SHP77 treated with DMSO at 0.1 percent for 48 hours (cell line): ENCODE data around the gene ZNF239.
A peak's percentile ranks its signal among the peaks of the same experiment; 100 is the strongest.
"Not testable (repeated sequence)": the region's sequence is repeated elsewhere in the genome, so short reads cannot be mapped to it uniquely, and the experiment has no call there.

ENCODE experiments used
- DNase-seq: peaks from one replicate; lab custom pipeline; 2025; lab: John Stamatoyannopoulos, UW

The ZNF239 gene

GRCh38 chr10:43574001-43574892 lies at the start of gene ZNF239:
Gene ZNF239 (minus strand): TSS chr10:43574616. CDS start chr10:43558079, 16,537 bp downstream.
- no peak for DNase-seq

DNA sequence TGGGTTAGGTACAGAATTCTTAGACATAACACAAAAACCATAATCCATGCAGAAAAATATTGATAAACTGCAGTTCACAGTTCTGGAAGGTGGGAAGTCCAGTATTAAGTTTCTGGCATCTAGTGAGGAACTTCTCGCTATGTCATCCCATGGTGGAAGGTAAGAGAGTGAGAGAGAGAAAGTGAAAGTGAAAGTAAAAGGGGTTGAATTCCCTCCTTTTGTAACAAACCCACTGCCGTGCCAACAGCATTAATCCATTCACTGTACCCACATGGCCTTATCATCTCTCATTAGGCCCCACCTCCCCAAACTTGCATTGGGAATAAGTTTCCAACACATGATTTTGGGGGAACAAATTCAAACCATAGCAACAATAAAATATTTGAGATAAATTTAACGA lies 48.9 kb upstream of the ZNF239 start:
- DNase-seq: peak; percentile 1

DNA sequence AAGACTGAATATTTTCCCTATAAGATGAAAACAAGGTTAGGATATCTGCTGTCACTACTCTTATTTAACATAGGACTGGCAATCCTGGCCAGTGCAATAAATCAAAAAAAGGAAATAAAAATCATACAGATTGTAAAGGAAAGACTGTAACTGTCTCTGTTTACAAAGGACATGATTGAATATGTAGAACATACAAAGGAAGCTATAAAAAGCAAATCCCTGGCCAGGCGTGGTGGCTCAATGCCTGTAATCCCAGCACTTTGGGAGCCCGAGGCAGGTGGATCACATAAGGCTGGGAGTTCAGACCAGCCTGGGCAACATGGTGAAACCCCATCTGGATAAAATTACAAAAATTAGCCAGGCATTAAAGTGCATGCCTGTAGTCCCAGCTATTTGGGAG lies 47.6 kb upstream of the ZNF239 start:
- no peak for DNase-seq

- no peak for DNase-seq
Measured at GRCh38 chr10:43619368-43619767, 45.0 kb upstream of the ZNF239 start.

DNA sequence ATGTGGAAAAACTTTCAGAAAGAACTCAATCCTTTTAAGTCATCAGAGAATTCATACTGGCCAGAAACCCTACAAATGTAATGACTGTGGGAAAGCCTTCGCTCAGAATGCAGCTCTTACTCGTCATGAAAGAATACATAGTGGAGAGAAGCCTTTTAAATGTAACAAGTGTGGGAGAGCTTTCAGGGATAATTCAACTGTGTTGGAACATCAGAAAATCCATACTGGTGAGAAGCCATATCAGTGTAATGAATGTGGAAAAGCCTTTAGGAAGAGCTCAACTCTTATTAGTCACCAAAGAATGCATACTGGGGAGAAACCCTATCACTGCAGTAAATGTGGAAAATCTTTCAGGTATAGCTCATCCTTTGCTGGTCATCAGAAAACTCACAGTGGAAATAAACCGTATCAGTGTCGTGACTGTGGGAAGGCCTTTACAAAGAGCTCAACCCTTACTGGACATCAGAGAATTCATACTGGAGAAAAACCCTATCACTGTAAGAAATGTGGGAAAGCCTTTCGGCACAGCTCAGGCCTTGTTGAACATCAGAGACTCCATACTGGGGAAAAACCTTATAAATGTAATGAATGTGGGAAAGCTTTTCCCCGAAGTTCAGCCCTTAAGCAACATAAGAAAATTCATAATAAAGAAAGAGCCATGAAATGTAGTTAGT lies 42.4 kb upstream of the ZNF239 start:
- DNase-seq: no peak

DNA sequence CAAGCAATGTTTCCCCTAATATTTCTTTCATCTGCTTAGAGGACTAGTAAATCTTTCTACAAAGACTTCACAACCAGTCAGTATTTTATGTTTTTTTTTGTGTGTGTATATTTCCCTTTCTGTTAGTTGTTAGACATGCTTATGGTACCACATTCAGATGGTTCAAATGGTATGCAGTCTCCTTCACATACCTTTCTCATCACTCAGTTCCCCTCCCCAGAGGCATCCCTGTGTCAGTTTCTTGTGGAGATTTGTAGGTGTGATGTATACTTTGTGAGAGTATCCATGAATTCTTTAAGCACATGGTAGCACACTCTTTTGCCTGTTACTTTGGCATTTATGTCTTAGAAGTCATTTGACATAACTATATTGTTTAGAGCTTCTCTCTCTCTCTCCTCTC lies 36.2 kb upstream of the ZNF239 start:
- DNase-seq: no peak

GRCh38 chr10:43607199-43607573 lies 32.8 kb upstream of the ZNF239 start:
- DNase-seq: no peak

DNA sequence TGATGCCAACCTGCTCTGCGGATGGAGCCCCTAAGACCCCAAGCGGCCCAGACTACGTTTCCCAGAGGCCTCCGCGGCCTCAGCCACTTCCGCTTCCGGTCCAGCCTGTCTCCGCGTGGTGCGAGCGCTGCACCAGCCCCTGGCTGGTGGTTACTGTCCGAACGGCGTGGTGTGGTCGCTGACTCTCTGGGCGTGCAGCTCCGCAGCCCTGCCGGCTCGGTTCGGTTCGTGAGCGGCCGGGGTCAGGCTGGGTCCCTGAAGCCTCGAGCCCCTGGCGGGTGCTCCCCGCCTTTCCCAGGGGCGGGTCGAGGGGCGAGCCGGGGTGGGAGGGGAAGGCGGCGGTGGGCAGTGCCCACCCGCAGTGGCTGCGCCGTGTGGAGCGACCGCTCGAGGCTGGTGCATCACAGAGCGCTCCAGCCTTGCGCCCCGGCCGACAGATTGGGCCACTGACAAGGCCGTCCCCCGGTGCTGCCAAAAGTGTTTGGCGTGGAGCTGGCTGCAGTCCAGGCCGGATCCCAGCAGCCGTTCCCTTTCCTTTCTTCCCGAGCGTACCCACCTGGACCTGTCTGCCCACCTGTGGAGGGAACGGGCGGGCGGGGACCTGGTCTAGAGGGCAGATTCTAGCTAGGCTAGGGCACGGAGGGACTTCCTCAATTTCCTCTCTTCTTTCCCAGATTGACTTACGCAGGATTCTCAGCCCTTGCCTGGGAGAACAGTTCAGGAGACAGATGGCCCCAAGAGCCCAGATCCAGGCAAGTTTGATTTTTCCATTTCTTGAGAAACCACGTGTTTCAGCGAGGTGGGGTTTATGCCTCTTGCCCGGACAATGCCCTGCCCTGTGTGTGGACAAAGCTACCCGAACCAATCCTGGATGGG lies 32.1 kb upstream of the ZNF239 start, which contains the start of gene ZNF485:
TSS of gene ZNF485 (plus strand) at position 116 of the 876 bp plus-strand sequence. CDS start at position 729, 613 bp downstream.
- peak; percentile 24 for DNase-seq

DNA sequence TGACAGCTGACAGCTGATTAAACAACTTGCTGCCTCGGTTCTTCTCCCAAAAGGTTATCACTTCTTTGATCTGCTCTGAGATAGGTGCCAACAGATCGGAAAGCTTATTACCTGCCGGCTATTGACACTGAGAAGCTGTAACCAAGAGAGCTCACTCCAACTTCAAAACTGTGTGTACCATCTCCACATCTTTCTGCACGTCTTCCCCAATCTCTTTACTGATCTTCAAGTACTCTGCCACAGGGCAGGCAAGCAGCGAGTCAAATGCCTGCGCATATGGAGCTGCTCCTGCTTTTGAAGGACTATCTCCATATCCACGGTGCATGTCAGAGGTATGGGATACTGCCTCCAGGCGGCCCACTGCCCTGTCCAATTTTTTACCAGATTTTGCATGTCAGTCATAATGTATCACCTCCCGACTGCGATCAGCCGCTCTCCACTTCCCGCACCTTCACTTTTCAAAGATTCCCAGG lies 31.5 kb upstream of the ZNF239 start:
- no peak for DNase-seq

- not testable (repeated sequence) for DNase-seq
Measured at GRCh38 chr10:43601576-43601975, 27.2 kb upstream of the ZNF239 start.

DNA sequence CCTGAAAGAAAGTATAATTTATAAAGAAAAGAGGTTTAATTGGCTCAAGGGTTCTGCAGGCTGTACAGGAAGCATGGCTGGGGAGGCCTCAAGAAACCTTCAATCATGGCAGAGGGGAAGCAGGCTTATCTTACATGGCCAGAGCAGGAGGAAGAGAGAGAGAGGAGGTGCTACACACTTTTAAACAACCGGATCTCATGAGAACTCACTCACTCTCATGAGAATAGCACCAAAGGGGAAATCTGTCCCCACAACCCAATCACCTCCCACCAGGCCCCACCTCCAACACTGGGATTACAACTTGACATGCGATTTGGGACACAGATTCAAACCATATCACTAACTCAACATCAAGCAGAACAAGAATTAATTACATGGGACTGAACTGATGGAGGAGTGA lies 24.9 kb upstream of the ZNF239 start:
- no peak for DNase-seq

DNA sequence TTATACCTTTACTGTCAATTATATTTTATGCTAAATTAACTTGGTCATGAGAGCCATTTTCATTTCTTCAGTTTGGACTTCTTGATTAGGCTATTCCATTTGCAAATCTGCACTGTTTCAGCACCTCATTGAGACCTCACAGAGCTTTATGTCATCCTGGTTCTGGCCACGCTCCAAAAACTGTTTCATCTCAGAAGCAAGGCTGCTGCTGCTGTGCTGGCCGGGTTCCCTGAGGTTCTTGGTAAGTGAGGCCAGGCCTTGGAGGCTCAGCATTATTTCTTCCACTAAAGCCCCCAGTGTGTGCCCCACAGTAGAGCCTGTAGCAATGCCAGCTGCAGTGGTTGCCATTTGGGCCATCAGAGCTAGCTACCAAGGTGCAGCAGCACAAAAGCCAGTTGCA lies 24.0 kb upstream of the ZNF239 start:
- no peak for DNase-seq

DNA sequence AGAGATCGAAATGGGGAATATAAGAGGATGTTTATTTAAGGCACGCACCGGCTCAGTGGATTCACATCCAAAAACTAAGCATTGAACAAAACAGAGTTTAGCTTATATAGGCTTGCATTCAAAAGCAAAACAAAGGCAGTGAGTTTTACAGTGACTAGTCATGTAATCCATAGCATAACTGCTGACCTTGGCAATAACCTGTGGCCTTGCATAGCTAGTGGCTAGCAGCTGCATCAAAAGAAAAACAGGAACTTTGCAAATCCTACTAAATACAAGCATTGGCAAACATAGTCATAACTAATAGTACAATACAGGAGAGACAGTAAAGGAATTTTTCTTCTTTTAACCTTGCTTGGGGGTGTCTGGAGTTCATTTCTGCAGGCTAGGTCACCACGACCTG lies 22.1 kb upstream of the ZNF239 start:
- DNase-seq: no peak

GRCh38 chr10:43595739-43596298 lies 21.4 kb upstream of the ZNF239 start:
- no peak for DNase-seq

DNA sequence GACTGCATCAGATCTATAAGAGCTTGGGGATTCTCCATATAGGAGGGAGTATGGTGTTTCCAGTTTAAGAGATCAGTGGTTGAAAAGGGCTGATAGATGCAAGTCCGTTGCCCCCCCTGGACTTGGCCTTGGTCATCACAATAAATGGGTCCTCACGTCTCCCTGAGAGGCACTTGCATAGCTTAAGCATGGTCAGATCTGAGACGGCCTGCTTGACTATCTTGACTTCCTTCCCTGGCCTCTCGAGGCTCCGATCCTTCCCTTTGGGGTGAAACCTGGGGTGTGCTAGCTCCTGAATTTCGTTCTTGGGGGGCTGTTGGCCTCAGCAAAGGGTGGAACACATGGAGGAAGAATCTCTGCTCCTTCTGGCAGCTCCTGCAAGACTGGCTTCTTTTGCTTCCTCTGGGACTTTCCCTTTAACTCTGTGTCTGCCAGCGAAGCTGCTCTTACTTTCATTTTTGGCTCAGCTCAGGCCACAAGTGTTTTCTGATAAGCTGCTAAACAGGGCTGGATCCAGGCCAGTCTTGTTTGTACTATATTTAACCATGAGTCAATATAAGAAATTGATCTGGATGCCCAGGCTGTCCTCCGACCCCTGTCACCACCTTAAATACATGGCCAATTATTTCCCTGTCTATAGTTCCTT lies 20.7 kb upstream of the ZNF239 start:
- DNase-seq: no peak

GRCh38 chr10:43591303-43591904 lies 17.0 kb upstream of the ZNF239 start:
- no peak for DNase-seq

GRCh38 chr10:43586730-43587115 lies 12.3 kb upstream of the ZNF239 start:
- DNase-seq: not testable (repeated sequence)

DNA sequence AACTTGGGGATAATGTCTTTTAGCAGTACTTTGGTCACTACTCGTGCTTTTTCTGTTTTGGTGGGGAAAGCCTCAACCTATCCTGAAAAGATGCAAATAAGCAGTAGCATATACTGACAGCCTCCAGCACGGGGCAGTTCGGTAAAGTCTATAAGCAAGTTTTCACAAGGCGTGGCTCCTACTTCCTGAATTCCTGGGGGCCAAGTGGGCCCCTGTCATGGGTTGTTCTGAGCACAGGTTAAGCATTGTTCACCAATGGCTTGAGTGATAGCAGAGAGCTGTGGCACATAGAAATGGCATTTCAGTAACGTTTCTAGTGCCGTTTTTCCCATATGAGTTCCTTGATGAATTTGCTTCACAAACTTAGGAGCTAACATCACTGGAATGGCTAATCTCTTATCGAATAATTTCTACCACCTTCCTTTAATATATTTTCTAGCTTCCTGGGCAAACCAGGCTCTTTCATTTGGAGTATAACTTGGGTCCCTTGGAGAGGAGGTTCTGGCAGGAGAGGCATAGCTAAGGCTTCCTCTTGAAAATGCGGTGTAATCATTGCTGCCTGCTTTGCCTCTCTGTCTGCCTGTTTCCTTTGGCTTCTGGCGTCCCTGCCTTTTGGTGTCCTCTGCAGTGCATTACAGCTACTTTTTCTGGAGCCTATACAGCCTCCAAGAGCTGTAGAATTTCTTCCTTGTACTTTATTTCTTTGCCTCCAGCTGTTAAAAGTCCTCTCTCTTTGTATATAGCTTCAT lies 11.7 kb upstream of the ZNF239 start:
- DNase-seq: no peak

DNA sequence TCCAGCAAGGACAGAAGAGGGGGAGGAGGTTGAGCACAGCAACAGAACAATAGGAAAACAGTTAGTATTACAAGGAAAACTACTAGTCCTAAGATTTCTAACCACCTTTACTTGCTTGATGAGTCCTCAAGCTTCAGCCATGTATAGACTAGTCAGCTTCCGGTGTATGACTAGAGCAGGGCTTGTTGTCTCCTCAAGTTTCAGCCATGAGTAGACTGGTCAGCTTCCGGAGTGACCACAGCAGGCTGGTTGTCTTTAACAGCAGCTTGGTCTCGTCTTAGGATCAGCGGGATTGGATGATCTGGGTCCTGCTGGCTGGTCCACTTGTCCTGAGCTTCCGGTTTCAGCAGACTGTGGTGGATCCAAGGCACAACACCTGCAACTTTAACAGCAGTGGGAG lies 10.6 kb upstream of the ZNF239 start:
- no peak for DNase-seq

- no peak for DNase-seq
Measured at GRCh38 chr10:43584051-43584450, 9.6 kb upstream of the ZNF239 start.
